HUES64 (cell line): ENCODE measurements around the gene ANKRD6.

Experiments
- H3K27ac ChIP-seq: 2 replicates; pipeline ENCODE4 v1.7.0; 2013; ENCODE audit warnings: low read depth, low read length, inconsistent platforms
- H3K27me3 ChIP-seq: 2 replicates; pipeline ENCODE4 v1.6.1; 2013; ENCODE audit warnings: mild to moderate bottlenecking, low read length; ENCODE audit not compliant: insufficient read depth
- H3K36me3 ChIP-seq: 2 replicates; pipeline ENCODE4 v1.6.1; 2013; ENCODE audit warnings: mild to moderate bottlenecking, low read length; ENCODE audit not compliant: insufficient read depth
- H3K4me1 ChIP-seq: 2 replicates; pipeline ENCODE4 v1.6.1; 2013; ENCODE audit warnings: mild to moderate bottlenecking, low read length, moderate library complexity; ENCODE audit not compliant: insufficient read depth
- H3K4me3 ChIP-seq: 2 replicates; pipeline ENCODE4 v1.5.1; 2013; ENCODE audit warnings: mild to moderate bottlenecking, low read length, moderate library complexity
- H3K9ac ChIP-seq: 2 replicates; pipeline ENCODE4 v1.6.1; 2013; ENCODE audit warnings: mild to moderate bottlenecking, low read depth, low read length
- H3K9me3 ChIP-seq: 2 replicates; pipeline ENCODE4 v1.6.1; 2013; ENCODE audit warnings: low read depth, low read length; ENCODE audit not compliant: insufficient read depth
- WGBS: fragments of 150-250, 120-280 bp; methylation state at CpG from one replicate; pipeline ENCODE4 v1.1.7; 2013; ENCODE audit warnings: missing lambda C conversion rate; 5-methylcytosine and 5-hydroxymethylcytosine counted together

ANKRD6 gene

DNA sequence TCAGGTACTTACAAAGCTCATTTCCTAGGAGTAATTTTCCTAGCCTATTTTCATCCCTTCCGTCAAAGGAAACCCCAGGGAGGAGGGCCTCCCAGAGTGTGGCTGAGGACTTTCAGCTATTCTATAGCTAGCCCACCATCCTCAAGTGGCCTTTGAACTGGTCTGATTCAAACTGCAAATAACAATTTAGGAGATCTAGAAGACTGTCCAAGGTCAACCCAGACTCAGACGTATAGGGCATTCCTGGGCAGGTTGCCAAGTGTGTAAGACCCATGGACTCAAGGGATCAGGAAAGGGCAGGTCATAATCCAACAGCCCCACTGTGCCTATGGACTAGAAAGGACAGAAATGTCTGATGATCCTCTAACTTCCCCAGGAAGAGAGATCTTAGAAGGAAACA, 18.7 kb upstream of the ANKRD6 start:
- H3K36me3 ChIP-seq = no peaks in the 10 kb centered on the region
- 44% methylated on average over 2 of the region's 2 CpGs for WGBS

DNA sequence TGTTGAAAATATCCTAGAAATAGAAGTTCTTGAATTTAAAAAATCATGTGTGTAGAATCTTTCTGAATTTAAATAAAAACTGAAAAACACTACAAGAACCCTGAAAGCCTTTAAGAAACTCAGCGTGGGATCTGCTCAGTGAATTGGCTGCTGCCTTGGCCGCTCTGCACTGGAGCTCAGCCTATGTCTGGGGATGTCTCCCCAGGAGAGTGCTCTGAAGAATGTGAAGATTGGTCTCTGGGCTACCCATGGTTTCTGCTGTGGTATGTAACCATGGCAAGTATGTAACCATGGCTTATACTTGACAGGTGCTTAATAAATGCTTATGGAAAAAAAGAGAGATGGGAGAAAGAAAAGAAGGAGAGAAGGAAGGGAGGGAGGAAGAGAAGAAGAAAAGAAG, 17.8 kb upstream of the ANKRD6 start:
- H3K4me1 ChIP-seq = peaks cover 10% of the 10 kb centered on the region
- H3K4me3 ChIP-seq = no peak overlapping the region
- H3K9ac ChIP-seq = no peak overlapping the region
- no peaks in the 10 kb centered on the region for H3K9me3 ChIP-seq
- peaks cover 44% of the 10 kb centered on the region for H3K27me3 ChIP-seq
- H3K36me3 ChIP-seq = no peaks in the 10 kb centered on the region
- H3K27ac ChIP-seq = no peak overlapping the region
- 55% methylated on average over 2 of the region's 2 CpGs for WGBS

More for the DNA sequence above, 18.7 kb upstream of the ANKRD6 start:
- Histone ChIP-seq H3K27me3 (peaks cover 52% of the 10 kb centered on the region), H3K9me3 (no peaks in the 10 kb centered on the region), H3K4me3 (no peak overlapping the region), H3K4me1 (peaks cover 20% of the 10 kb centered on the region), H3K9ac (no peak overlapping the region), H3K27ac (no peak overlapping the region)

DNA sequence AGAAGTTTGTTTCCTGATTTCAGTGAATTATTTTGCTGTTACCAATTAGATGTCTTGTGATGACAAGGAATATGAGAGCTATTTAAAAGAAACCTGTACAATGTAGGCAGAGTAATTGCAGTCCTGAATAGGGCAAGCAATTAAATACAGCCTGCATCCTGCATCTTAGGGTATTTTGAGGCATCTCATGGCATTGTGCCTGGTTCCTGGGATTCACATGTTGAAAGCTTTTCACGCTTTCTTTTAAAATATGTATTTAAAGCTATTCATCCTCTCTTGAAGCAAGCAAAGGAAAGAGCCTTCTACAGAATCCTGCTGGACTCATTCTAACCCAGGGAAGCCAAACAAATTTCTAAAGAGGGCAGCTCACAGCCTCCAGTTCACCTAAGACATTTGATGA, 16.2 kb upstream of the ANKRD6 start:
- Histone ChIP-seq H3K27ac (no peak overlapping the region), H3K4me3 (no peak overlapping the region), H3K36me3 (no peaks in the 10 kb centered on the region), H3K4me1 (peaks cover 4% of the 10 kb centered on the region; the same call in 1 of the 2 replicates), H3K27me3 (peaks cover 28% of the 10 kb centered on the region), H3K9me3 (no peaks in the 10 kb centered on the region), H3K9ac (no peak overlapping the region)
- 100% methylated on average over 1 of the region's 1 CpG for WGBS

DNA sequence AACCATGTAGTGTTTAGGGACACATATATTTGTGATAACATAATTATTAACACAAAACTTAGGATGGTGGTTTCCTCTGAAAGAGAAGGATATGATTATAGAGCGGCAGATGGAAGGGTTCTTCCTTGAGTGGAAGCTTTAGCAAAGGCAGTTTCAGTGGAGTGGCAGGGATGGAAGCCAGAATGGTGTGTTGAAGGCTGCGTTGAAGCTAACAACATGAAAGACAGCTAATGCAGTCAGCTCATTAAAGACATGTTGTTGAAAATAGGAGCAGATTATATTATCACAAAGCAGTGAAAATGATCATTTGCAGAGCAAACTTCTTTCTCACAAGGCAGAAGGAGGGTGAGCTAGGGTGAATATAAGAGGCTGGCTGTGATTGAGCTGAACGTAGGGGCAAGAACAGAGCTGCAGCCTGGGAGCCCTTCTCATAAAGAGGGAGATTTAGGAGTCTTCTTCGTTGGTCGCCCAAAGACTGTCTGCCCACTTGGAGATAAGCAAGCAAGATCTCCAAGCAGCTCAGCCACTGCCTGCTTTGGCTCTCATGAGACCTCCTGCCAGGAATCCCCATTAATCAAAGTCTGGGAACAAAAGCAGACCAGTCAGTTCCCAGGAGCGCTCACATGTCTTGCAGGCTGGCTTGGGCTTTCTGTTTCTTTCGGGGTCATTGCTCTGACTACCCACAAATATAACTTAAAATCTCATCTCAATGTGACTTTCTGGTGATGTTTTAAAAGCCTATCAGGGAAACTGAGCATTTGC, 2.6 kb upstream of the ANKRD6 start:
- WGBS = 63% methylated on average over 7 of the region's 7 CpGs
- Histone ChIP-seq H3K4me3 (no peak overlapping the region), H3K27me3 (peaks cover 29% of the 10 kb centered on the region), H3K9me3 (no peaks in the 10 kb centered on the region), H3K27ac (no peak overlapping the region), H3K36me3 (no peaks in the 10 kb centered on the region), H3K4me1 (0 out of 2 replicates have a peak, but pooled peaks cover 2% of the 10 kb centered on the region), H3K9ac (no peak overlapping the region)

DNA sequence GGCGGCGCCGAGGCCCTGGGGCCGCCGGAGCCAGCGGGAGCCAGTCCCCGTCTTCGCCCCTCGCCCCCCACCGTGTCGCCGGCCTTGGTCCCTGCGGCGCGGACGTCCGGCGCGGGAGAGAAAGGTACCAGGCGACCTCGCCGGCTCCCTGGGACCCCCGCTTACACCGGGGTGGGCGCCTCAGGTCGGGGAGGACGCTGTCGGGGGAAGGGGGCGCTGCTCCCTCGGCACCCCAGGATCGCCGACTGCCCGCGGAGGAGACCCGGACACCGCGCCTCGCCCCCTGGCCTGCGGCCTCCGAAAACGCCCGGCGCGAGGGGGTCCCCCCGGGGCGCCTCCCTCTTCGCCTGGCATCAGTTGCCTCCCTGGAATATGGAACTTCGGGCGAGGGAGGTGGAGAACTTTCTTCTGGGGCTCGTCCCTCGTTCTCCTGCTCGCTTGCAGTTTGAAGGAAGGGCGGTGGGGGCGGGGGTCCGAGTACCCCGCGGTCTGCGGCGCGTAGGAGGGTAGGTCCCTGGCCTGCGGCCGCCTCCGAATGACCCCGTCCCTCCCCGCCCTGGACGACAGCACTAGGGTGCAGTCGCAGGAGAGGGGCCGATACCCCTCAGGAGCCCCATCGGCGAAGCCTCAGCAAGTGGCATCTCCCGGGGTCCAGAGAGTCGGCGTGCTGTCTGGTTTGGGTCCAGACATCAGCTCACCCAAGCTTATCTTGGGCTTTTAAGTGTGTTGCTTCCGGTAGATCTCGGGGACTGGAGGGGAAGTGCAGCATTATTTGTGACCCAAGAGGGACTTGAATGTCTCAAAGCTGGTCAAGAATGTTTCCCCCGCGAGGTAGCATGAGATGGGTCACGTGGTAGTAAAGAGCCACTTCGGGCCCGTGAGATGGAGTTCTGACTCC, 549 bp downstream of the ANKRD6 start:
- peak overlapping the region; percentile 72 for H3K4me3 ChIP-seq

DNA sequence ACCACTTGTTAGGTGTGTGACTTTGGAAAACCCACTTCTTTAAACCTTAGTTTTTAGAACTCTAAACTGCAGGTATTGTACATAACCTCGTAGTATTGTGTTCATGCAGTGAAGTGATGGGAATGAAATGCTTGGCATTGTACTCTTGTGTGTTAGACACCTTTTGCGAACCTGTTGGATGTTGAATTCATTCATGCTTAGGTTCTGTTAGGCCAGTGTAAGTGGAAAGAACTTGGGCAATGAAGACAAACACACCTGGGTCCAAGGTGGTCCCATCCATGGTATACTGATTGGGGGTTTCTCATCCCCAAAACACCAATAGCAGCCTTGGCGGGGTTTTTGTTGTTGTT, 1.2 kb downstream of the ANKRD6 start:
- WGBS = 89% methylated on average over 3 of the region's 3 CpGs
- Histone ChIP-seq H3K9ac (no peak overlapping the region), H3K4me1 (peaks cover 15% of the 10 kb centered on the region)

More for the DNA sequence above, 549 bp downstream of the ANKRD6 start:
- peaks cover 15% of the 10 kb centered on the region for H3K4me1 ChIP-seq
- WGBS = 4% methylated on average over 80 of the region's 80 CpGs
- H3K9ac ChIP-seq = peak overlapping the region; percentile 65
- H3K27me3 ChIP-seq = peaks cover 57% of the 10 kb centered on the region
- H3K27ac ChIP-seq = no peak overlapping the region
- H3K36me3 ChIP-seq = no peaks in the 10 kb centered on the region
- no peaks in the 10 kb centered on the region for H3K9me3 ChIP-seq

DNA sequence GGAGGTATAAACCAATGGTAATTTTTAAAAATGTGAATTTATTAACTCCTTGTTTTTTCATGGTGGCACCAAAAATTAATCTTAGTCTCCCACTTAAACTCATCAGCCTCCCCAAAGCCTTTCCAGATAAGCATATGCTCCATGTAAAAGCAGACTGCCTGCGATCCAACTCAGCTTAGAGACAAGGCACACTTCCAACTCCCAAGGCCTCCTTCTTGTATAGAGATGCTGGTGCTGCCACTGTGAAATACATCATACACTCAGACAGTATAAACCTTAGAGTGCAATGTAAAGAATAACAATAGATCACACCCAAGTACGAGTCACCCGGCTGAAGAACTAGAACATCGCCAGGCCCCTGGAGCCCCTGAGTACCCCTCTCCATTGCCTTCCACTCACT, 2.0 kb downstream of the ANKRD6 start:
- no peak overlapping the region for H3K27ac ChIP-seq
- no peaks in the 10 kb centered on the region for H3K36me3 ChIP-seq
- 93% methylated on average over 4 of the region's 4 CpGs for WGBS
- H3K4me3 ChIP-seq = no peak overlapping the region
- no peak overlapping the region for H3K9ac ChIP-seq
- no peaks in the 10 kb centered on the region for H3K9me3 ChIP-seq
- H3K27me3 ChIP-seq = peaks cover 69% of the 10 kb centered on the region
- peaks cover 15% of the 10 kb centered on the region for H3K4me1 ChIP-seq

More for the DNA sequence above, 1.2 kb downstream of the ANKRD6 start:
- no peaks in the 10 kb centered on the region for H3K36me3 ChIP-seq
- no peaks in the 10 kb centered on the region for H3K9me3 ChIP-seq
- H3K27me3 ChIP-seq = peaks cover 63% of the 10 kb centered on the region
- peak overlapping the region; percentile 72 for H3K4me3 ChIP-seq
- no peak overlapping the region for H3K27ac ChIP-seq

DNA sequence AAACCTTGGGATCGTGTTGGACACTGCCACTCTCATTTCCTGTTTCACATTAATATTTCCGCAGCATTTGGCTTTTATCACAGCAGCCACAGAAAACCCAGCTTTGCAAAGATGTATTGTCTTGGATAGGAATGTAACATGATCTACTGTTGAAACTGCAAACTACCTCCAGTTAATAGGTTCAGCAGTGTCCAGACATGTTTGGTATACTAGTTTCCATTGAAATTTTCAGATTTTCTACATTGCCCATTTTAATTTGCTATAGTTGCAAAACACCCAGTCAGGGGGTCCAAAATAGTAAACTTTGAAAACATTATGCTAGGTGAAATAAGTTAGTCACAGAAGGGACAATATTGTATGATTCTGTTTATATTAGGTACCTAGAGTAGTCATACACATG, 3.3 kb downstream of the ANKRD6 start:
- Histone ChIP-seq H3K4me1 (peaks cover 15% of the 10 kb centered on the region), H3K27ac (no peak overlapping the region), H3K36me3 (no peaks in the 10 kb centered on the region), H3K4me3 (no peak overlapping the region), H3K9ac (no peak overlapping the region), H3K9me3 (no peaks in the 10 kb centered on the region), H3K27me3 (peaks cover 81% of the 10 kb centered on the region)
- 97% methylated on average over 2 of the region's 2 CpGs for WGBS

DNA sequence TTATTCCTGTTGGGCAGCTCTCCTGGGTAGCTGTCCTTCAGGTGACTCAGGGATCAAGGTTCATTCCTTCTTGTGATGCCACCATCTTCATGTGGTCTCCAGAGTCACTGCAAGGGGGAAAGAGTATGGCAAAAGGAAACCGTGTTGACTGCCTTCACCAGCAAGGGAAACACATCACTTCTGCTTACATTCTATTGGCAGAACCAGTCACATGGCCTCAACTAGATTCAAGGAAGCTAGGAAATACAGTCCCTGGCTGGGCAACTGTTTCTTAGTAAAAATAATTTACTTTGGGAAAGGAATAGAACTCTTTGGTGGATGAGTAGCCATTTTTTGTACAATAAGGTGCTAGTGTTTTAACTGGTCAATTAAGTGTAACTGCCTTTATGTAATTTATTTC, 5.3 kb downstream of the ANKRD6 start:
- Histone ChIP-seq H3K36me3 (no peaks in the 10 kb centered on the region), H3K4me1 (peaks cover 15% of the 10 kb centered on the region), H3K4me3 (no peak overlapping the region), H3K27ac (no peak overlapping the region), H3K9me3 (no peaks in the 10 kb centered on the region), H3K27me3 (peaks cover 72% of the 10 kb centered on the region), H3K9ac (no peak overlapping the region)
- WGBS = 93% methylated on average over 1 of the region's 1 CpG

DNA sequence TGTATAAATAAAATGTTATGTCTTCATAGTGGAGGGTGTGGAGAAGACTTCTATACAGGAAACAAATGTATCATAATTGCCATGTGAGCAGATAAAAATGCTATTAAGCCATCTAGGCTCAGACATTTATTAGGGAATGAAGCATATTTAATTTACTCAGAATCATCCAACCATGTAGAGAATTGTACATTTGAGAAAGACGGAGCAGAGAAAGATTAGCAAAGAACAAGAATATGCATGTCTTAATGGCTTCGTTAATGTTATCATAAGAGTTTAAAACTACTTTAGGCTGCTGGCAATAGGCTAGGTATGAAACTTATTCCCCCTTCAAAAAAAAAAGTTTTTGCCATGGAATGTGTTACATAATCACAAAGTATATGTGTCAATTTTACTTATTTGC, 6.1 kb downstream of the ANKRD6 start:
- no peak overlapping the region for H3K9ac ChIP-seq
- peaks cover 15% of the 10 kb centered on the region for H3K4me1 ChIP-seq
- H3K36me3 ChIP-seq = no peaks in the 10 kb centered on the region
- no peak overlapping the region for H3K4me3 ChIP-seq
- H3K27ac ChIP-seq = no peak overlapping the region
- no peaks in the 10 kb centered on the region for H3K9me3 ChIP-seq
- H3K27me3 ChIP-seq = peaks cover 67% of the 10 kb centered on the region
- 96% methylated on average over 2 of the region's 2 CpGs for WGBS

DNA sequence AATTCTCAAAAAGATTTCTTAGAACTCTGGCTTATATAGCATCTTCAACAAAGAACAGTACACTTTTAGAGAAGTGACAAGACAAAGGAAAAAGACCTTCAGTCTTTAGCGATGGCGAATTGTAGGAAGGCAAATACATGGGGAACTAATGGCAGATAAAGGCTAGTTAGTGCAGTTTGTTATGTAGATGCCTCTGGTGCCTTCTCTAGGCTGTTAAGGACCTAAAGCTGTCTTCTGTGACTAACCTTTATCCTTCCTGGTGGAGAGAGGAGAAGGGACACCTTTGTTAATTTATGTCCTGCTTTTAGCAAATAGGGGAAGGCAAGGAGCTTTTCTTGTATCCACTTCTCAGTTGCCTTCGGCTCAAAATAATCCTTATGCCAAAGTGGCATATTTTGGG, 7.2 kb downstream of the ANKRD6 start:
- WGBS = 57% methylated on average over 3 of the region's 3 CpGs
- Histone ChIP-seq H3K9me3 (no peaks in the 10 kb centered on the region), H3K9ac (no peak overlapping the region), H3K4me1 (peaks cover 14% of the 10 kb centered on the region), H3K27ac (no peak overlapping the region), H3K36me3 (no peaks in the 10 kb centered on the region), H3K27me3 (peaks cover 56% of the 10 kb centered on the region), H3K4me3 (no peak overlapping the region)
